ENCODE measurements around the gene H1-8.
"Not testable (repeated sequence)": the region's sequence is repeated elsewhere in the genome, so short reads cannot be mapped to it uniquely, and the experiment has no call there.

H1-8 gene

GRCh38 chr3:129505341-129505740, 37.6 kb upstream of the H1-8 start:
- TF ChIP-seq POLR2A (IDR thresholded peaks at IDR 0.05; ENCODE audit: low read length): no peak
- no peak for TF ChIP-seq GATA1 (IDR thresholded peaks at IDR 0.05; ENCODE audit: low read depth, low read length)
- no peak for DNase-seq

DNA sequence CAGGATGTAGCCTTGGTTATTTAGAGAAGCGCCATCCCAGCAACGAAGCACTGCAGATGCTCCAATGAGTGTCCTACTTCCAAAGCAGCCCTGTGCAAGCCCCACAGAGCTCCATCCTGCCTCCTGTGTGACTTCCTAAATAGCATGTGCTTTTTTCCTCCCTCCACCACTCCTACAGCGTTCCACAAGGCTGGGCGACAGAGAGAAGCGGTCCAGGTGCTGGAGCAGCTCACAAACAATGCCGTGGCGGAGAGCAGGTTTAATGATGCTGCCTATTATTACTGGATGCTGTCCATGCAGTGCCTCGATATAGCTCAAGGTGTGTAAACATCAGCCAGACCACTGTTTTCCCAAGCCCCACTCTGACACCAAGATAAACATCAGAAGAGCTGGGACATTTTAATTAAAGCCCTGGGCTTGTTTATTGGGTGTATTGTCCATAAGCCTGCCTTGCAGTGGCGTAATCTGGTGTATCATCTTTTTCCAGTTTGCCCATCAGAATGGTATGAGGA, 36.7 kb upstream of the H1-8 start:
- no peak for DNase-seq
- TF ChIP-seq GATA1 (IDR thresholded peaks at IDR 0.05; ENCODE audit: low read depth, low read length) (no peak), POLR2A (IDR thresholded peaks at IDR 0.05; ENCODE audit: low read length) (no peak)

GRCh38 chr3:129507181-129507831, 35.7 kb upstream of the H1-8 start:
- TF ChIP-seq POLR2A (IDR thresholded peaks at IDR 0.05; ENCODE audit: low read length): no peak
- no peak for DNase-seq

- no peak for TF ChIP-seq GATA1 (IDR thresholded peaks at IDR 0.05; ENCODE audit: low read depth, low read length)
- TF ChIP-seq POLR2A (IDR thresholded peaks at IDR 0.05; ENCODE audit: low read length): no peak
These were observed 30.4 kb upstream of the H1-8 start for GRCh38 chr3:129512595-129512994.

GRCh38 chr3:129513705-129514104, 29.3 kb upstream of the H1-8 start:
- TF ChIP-seq GATA1 (IDR thresholded peaks at IDR 0.05; ENCODE audit: low read depth, low read length) (no peak), POLR2A (IDR thresholded peaks at IDR 0.05; ENCODE audit: low read length) (no peak)

More at GRCh38 chr3:129512595-129512994, 30.4 kb upstream of the H1-8 start:
- no peak for DNase-seq

DNA sequence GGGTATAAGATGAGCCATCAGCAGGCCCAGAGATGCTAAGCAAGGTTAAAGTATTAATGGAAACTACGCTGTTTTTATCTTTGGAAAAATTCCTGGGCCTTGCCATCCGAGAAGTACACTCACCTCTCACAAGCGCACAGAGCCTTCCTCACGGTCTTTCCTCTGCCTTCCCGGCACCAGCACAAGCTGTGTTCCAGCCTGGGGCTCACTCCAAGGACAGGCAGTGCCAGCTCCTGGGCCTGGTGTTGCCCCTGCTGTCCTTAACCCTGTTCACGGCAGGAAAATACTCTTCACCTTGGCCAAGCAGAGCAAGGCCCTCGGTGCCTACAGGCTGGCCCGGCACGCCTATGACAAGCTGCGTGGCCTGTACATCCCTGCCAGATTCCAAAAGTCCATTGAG, 28.9 kb upstream of the H1-8 start:
- DNase-seq: no peak
- TF ChIP-seq GATA1 (IDR thresholded peaks at IDR 0.05; ENCODE audit: low read depth, low read length): no peak

More at GRCh38 chr3:129513705-129514104, 29.3 kb upstream of the H1-8 start:
- no peak for DNase-seq

DNA sequence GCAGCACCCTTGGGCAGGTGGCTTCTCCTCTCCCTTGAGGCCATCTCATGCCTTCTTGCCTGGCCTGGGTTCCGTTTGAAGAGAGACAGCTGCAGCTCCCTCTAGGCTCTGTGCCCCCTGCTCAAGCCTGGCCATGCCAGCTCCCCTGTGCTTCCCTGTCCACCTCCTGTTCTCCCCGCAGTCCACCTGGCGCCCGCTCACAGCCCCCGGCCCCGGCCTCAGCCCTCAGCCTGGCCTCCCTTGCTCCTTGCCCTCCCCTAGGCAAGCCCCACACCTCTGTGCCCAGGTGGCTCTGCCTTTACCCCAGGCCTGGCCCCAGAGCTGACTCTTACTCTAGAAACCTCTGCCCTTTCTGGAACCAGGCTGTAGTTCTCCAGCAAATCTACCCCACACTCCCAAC, 28.4 kb upstream of the H1-8 start:
- TF ChIP-seq POLR2A (IDR thresholded peaks at IDR 0.05; ENCODE audit: low read length): no peak
- DNase-seq: no peak

- not testable (repeated sequence) for DNase-seq
These were observed 27.7 kb upstream of the H1-8 start for GRCh38 chr3:129515108-129515820.

DNA sequence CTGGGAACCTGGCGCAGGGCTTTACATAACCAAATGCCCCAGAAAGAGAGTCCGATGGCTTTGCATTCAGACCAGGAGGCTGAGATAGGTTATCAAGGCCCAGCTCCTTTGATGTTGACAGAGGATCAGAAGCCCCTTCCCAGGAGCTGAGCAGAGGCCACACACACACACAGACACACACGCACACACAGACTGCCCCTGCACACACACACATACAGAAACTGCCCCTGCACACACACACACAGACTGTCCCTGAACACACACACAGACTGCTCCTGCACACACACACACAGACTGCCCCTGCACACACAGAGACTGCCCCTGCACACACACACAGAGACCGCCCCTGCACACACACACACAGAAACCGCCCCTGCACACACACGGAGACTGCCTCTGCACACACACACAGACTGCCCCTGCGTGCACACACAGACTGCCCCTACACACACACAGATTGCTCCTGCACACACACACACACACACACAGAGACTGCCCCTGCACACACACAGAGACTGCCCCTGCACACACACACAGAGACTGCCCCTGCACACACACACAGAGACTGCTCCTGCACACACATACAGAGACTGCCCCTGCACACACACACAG, 27.0 kb upstream of the H1-8 start:
- not testable (repeated sequence) for DNase-seq

GRCh38 chr3:129517516-129517915, 25.5 kb upstream of the H1-8 start:
- TF ChIP-seq POLR2A (IDR thresholded peaks at IDR 0.05; ENCODE audit: low read length) (no peak), GATA1 (IDR thresholded peaks at IDR 0.05; ENCODE audit: low read depth, low read length) (no peak)
- DNase-seq: no peak

GRCh38 chr3:129518038-129518561, 24.9 kb upstream of the H1-8 start:
- no peak for DNase-seq
- TF ChIP-seq GATA1 (IDR thresholded peaks at IDR 0.05; ENCODE audit: low read depth, low read length) (no peak), POLR2A (IDR thresholded peaks at IDR 0.05; ENCODE audit: low read length) (no peak)

- no peak for DNase-seq
- TF ChIP-seq POLR2A (IDR thresholded peaks at IDR 0.05; ENCODE audit: low read length): no peak
- no peak for TF ChIP-seq GATA1 (IDR thresholded peaks at IDR 0.05; ENCODE audit: low read depth, low read length)
These were observed 24.4 kb upstream of the H1-8 start for GRCh38 chr3:129518581-129518980.

GRCh38 chr3:129519449-129519848, 23.5 kb upstream of the H1-8 start:
- TF ChIP-seq POLR2A (IDR thresholded peaks at IDR 0.05; ENCODE audit: low read length): no peak
- TF ChIP-seq GATA1 (IDR thresholded peaks at IDR 0.05; ENCODE audit: low read depth, low read length): no peak
- no peak for DNase-seq

DNA sequence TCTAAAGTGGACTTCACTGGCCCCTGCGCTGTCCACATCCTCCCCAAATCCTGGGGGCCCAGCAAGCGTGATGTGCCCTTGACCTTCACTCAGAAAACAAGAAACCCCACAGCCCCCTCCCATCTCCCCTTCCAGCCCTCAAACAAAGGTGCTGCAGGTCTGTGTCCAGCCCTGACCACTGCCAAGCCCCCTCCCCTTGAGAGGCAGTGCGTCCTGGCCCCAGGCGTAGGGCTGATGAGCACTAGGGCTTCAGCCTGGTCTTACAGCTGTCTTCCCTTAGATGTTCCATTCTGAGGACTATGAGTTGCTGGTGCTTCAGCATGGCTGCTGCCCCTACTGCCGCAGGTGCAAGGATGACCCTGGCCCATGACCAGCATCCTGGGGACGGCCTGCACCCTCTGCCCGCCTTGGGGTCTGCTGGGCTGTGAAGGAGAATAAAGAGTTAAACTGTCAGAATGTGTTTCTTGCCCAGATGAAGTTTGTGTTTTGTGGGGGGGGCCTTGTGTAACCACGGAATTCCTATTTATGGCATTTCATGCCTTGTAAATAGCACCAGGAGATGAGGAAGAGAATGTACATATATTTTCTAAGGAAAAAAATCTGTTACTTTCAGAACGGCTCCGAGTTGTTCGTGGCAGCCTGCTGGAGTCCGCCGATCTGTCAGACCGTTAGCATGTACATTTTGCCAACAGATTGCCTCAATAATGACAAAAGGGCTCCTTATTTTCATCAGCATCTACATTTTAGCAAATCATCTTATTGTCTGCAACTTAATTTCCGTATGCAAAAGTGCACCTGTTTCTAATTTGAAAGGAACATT, 22.9 kb upstream of the H1-8 start:
- no peak for DNase-seq
- TF ChIP-seq POLR2A (IDR thresholded peaks at IDR 0.05; ENCODE audit: low read length) (no peak), GATA1 (IDR thresholded peaks at IDR 0.05; ENCODE audit: low read depth, low read length) (no peak)
